SK-N-SH (cell line): Measurements from ENCODE around the gene PDK4. TPM values are rescaled to one million over a fixed set of nuclear protein-coding genes. Genes with fewer than 3 reads are reported as not detected.

ENCODE experiments used
- CTCF ChIA-PET: fragments of 300-600, 350-600 bp; formaldehyde crosslinking; extraction: SDS; loops from one replicate; lab custom pipeline; 2021; lab: Yijun Ruan, JAX
- POLR2A ChIA-PET: fragments of 350-600 bp; sonication (Branson Sonifier 250); formaldehyde crosslinking; extraction: SDS; loops from one replicate; lab custom pipeline; 2020; ENCODE audit warnings: antibody characterized with exemption, inconsistent platforms; lab: Yijun Ruan, JAX
- DNase-seq: peaks from one replicate; pipeline ENCODE4 v3.0.0; 2012
- H2AFZ ChIP-seq: fragments of 200-600 bp; sonication (generic); 2 replicates; pipeline ENCODE4 v1.8.1; 2016; ENCODE audit warnings: antibody characterized with exemption, mild to moderate bottlenecking, low read depth
- H3F3A ChIP-seq: fragments of 200-600 bp; sonication (generic); replicated peaks from 2 replicates; pipeline ENCODE3; 2016; ENCODE audit warnings: antibody characterized with exemption, mild to moderate bottlenecking; ENCODE audit not compliant: insufficient read depth
- H3K27ac ChIP-seq, 2 experiments: fragments of 200-500 bp in 1 of 2; fragments of 200-600 bp in 1 of 2; sonication (Bioruptor generic) in 1 of 2; sonication (generic), shearing (Covaris generic) in 1 of 2; 2 replicates each; pipeline versions ENCODE4 v1.5.1 to v1.6.1; 2014 to 2016; ENCODE audit warnings: low read depth in 2 of 2, inconsistent platforms in 1 of 2, low read length in 1 of 2, mild to moderate bottlenecking in 1 of 2, mixed read lengths in 1 of 2
- H3K27me3 ChIP-seq: fragments of 200-600 bp; sonication (generic), shearing (Covaris generic); 2 replicates; pipeline ENCODE4 v1.6.1; 2016; ENCODE audit warnings: mixed run types; ENCODE audit not compliant: insufficient read depth
- H3K36me3 ChIP-seq, 2 experiments: fragments of 200-500 bp in 1 of 2; fragments of 200-600 bp in 1 of 2; sonication (Bioruptor generic) in 1 of 2; sonication (generic) in 1 of 2; replicated peaks in 1 of 2; 2 replicates each; pipeline versions ENCODE3 to v1.5.1; 2014 to 2016; ENCODE audit warnings: low read length in 1 of 2, mild to moderate bottlenecking in 1 of 2; ENCODE audit not compliant: insufficient read depth in 2 of 2, control insufficient read depth in 1 of 2
- H3K4me1 ChIP-seq, 2 experiments: fragments of 200-500 bp in 1 of 2; fragments of 200-600 bp in 1 of 2; sonication (Bioruptor generic) in 1 of 2; sonication (generic), shearing (Covaris generic) in 1 of 2; 2 replicates each; pipeline versions ENCODE4 v1.5.1 to v1.6.1; 2014 to 2016; ENCODE audit warnings: low read depth in 1 of 2, low read length in 1 of 2, mixed run types in 1 of 2; ENCODE audit not compliant: insufficient read depth in 2 of 2, control insufficient read depth in 1 of 2
- H3K4me2 ChIP-seq: fragments of 200-600 bp; sonication (generic), shearing (Covaris generic); 2 replicates; pipeline ENCODE4 v1.6.1; 2017; ENCODE audit warnings: mixed run types
- H3K4me3 ChIP-seq, 2 experiments: fragments of 200-500 bp in 1 of 2; fragments of 200-600 bp in 1 of 2; sonication (Bioruptor generic) in 1 of 2; sonication (generic), shearing (Covaris generic) in 1 of 2; 2 replicates each; pipeline versions ENCODE4 v1.5.1 to v1.8.1; 2014 to 2016; ENCODE audit warnings: low read depth in 2 of 2, inconsistent platforms in 1 of 2, low read length in 1 of 2, mild to moderate bottlenecking in 1 of 2, mixed read lengths in 1 of 2, moderate library complexity in 1 of 2
- H3K79me2 ChIP-seq: fragments of 200-600 bp; sonication (generic); 2 replicates; pipeline ENCODE4 v1.8.1; 2017; ENCODE audit warnings: mild to moderate bottlenecking; ENCODE audit not compliant: insufficient read depth
- H3K9ac ChIP-seq: fragments of 200-600 bp; sonication (generic); 2 replicates; pipeline ENCODE4 v1.6.1; 2017; ENCODE audit warnings: mixed run types
- H3K9me2 ChIP-seq: fragments of 200-600 bp; sonication (generic); 2 replicates; pipeline ENCODE4 v1.6.1; 2017; ENCODE audit warnings: mixed run types
- H3K9me3 ChIP-seq: fragments of 200-600 bp; sonication (generic); 2 replicates; pipeline ENCODE4 v1.6.1; 2017; ENCODE audit warnings: mixed run types, mild to moderate bottlenecking, moderate library complexity
- H4K20me1 ChIP-seq: fragments of 200-600 bp; sonication (generic); 2 replicates; pipeline ENCODE4 v1.6.1; 2017; ENCODE audit warnings: mild to moderate bottlenecking, mixed run types; ENCODE audit not compliant: insufficient read depth
- ELF1 ChIP-seq: IDR thresholded peaks from 2 replicates; pipeline ENCODE4 v1.4.0; 2012
- EP300 ChIP-seq, 2 experiments: IDR thresholded peaks; 2 replicates each; pipeline versions ENCODE4 v1.4.0 to v1.6.1; 2012; ENCODE audit warnings: borderline replicate concordance in 1 of 2, low read depth in 1 of 2, low read length in 1 of 2
- EZH2phosphoT487 ChIP-seq: fragments of 200-600 bp; sonication (generic); IDR thresholded peaks from 2 replicates; pipeline ENCODE4 v1.6.1; 2017; ENCODE audit warnings: low read depth, mixed run types, mild to moderate bottlenecking, antibody characterized with exemption, moderate library complexity, borderline replicate concordance
- FOSL2 ChIP-seq: IDR thresholded peaks from 2 replicates; pipeline ENCODE4 v1.4.0; 2012; ENCODE audit warnings: low read depth, mild to moderate bottlenecking, moderate library complexity, borderline replicate concordance
- FOXM1 ChIP-seq: IDR thresholded peaks from 2 replicates; pipeline ENCODE4 v1.4.0; 2012; ENCODE audit warnings: low read depth, mild to moderate bottlenecking
- GABPA ChIP-seq: IDR thresholded peaks from 2 replicates; pipeline ENCODE4 v1.4.0; 2012; ENCODE audit warnings: low read depth, mild to moderate bottlenecking
- GATA2 ChIP-seq: sonication (generic); formaldehyde crosslinking; IDR thresholded peaks from 2 replicates; pipeline ENCODE4 v1.5.0; 2020; ENCODE audit warnings: mild to moderate bottlenecking, missing genetic modification reagents
- MXI1 ChIP-seq: IDR thresholded peaks from 2 replicates; pipeline ENCODE4 v1.6.1; 2012; ENCODE audit warnings: mild to moderate bottlenecking, low read depth, low read length, improper control_type of control experiment
- POLR2AphosphoS5 ChIP-seq: IDR thresholded peaks from 2 replicates; pipeline ENCODE4 v1.6.1; 2012; ENCODE audit warnings: low read depth, low read length
- RAD21 ChIP-seq: IDR thresholded peaks from 2 replicates; pipeline ENCODE4 v1.6.1; 2012; ENCODE audit warnings: mild to moderate bottlenecking, low read length
- SIN3A ChIP-seq: IDR thresholded peaks from 2 replicates; pipeline ENCODE4 v1.6.1; 2012; ENCODE audit warnings: low read depth, mild to moderate bottlenecking, low read length, moderate library complexity, borderline replicate concordance
- SMC3 ChIP-seq: IDR thresholded peaks from 2 replicates; pipeline ENCODE4 v1.6.1; 2012; ENCODE audit warnings: low read depth, low read length, improper control_type of control experiment
- TAF1 ChIP-seq: IDR thresholded peaks from 2 replicates; pipeline ENCODE4 v1.6.1; 2012; ENCODE audit warnings: low read depth, mild to moderate bottlenecking, low read length, moderate library complexity, borderline replicate concordance
- YY1 ChIP-seq: IDR thresholded peaks from 2 replicates; pipeline ENCODE4 v1.4.0; 2012; ENCODE audit warnings: low read depth, mild to moderate bottlenecking
- WGBS: methylation state at CpG from one replicate; pipeline ENCODE4 v1.1.6; 2017; ENCODE audit warnings: low lambda C conversion rate; 5-methylcytosine and 5-hydroxymethylcytosine counted together
- polyA plus RNA-seq, 3 experiments: library from polyadenylated mRNA; depleted of rRNA; stranded (reverse); fragments of >200 nt; gene quantifications; 2 replicates each; pipeline ENCODE4 v1.2.3, GENCODE V29; 2012
- TF ChIP-seq, protein P1 (sequence below): IDR thresholded peaks from 2 replicates; pipeline ENCODE4 v1.4.0; 2012; ENCODE audit warnings: low read depth
- TF ChIP-seq, protein P2 (sequence below): fragments of 200-600 bp; sonication (generic); IDR thresholded peaks from 2 replicates; pipeline ENCODE4 v1.6.1; 2017; ENCODE audit warnings: antibody characterized with exemption, mild to moderate bottlenecking, moderate library complexity
- TF ChIP-seq, protein P3 (sequence below): IDR thresholded peaks from 2 replicates; pipeline ENCODE4 v1.4.0; 2012; ENCODE audit warnings: low read depth, borderline replicate concordance

Gene PDK4
- polyA plus RNA-seq, 1 of the 3 experiments (the other 2 are of a cell fraction): 0.13 TPM

GRCh38 chr7:95578299-95578855, 17.9 kb downstream of the PDK4 start:
- WGBS: 2% methylated on average over 3 of the region's 3 CpGs
- TF ChIP-seq EZH2phosphoT487 (no peak), SIN3A (no peak), FOSL2 (no peak), ELF1 (no peak)
- TF ChIP-seq, protein P1, sequence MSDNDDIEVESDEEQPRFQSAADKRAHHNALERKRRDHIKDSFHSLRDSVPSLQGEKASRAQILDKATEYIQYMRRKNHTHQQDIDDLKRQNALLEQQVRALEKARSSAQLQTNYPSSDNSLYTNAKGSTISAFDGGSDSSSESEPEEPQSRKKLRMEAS: no peak
- Histone ChIP-seq H3K9ac (no peak overlapping the region), H4K20me1 (no peaks in the 10 kb centered on the region), H3K27ac (no peak overlapping the region), H2AFZ (no peak overlapping the region), H3K36me3 (no peaks in the 10 kb centered on the region), H3K79me2 (no peaks in the 10 kb centered on the region), H3K4me1 (no peaks in the 10 kb centered on the region), H3K9me3 (no peaks in the 10 kb centered on the region), H3K27me3 (peaks cover 31% of the 10 kb centered on the region; the same call in 1 of the 2 replicates), H3F3A (no peaks in the 10 kb centered on the region), H3K9me2 (no peaks in the 10 kb centered on the region), H3K4me2 (no peak overlapping the region), H3K4me3 (no peak overlapping the region)
- ChIA-PET POLR2A (no interaction called here), CTCF (interaction anchor here (1.3 to 1.9 kb wide), 2 partner anchors 67 to 112 kb away, joined by 3 to 6 read pairs; no protein-coding TSS in a partner anchor)
- DNase-seq: no peak

GRCh38 chr7:95577137-95577536, 19.2 kb downstream of the PDK4 start:
- Histone ChIP-seq H3K9me3 (no peaks in the 10 kb centered on the region), H3K79me2 (no peaks in the 10 kb centered on the region), H3K4me1 (no peaks in the 10 kb centered on the region), H3K9ac (no peak overlapping the region), H3F3A (no peaks in the 10 kb centered on the region), H3K27me3 (peaks cover 31% of the 10 kb centered on the region; the same call in 1 of the 2 replicates), H2AFZ (no peak overlapping the region), H3K36me3 (no peaks in the 10 kb centered on the region), H4K20me1 (no peaks in the 10 kb centered on the region), H3K4me3 (no peak overlapping the region), H3K27ac (no peak overlapping the region), H3K4me2 (no peak overlapping the region), H3K9me2 (no peaks in the 10 kb centered on the region)
- ChIA-PET POLR2A (no interaction called here), CTCF (interaction anchor here (1.1 to 1.5 kb wide), 3 partner anchors 22 to 113 kb away, joined by 3 to 5 read pairs (median 3); no protein-coding TSS in a partner anchor)
- DNase-seq: no peak
- WGBS: 19% methylated on average over 5 of the region's 5 CpGs
- TF ChIP-seq FOXM1: no peak
- TF ChIP-seq MXI1: no peak
- TF ChIP-seq POLR2AphosphoS5: no peak
- no peak for TF ChIP-seq GABPA
- no peak for TF ChIP-seq SMC3
- TF ChIP-seq, protein P1: no peak
- TF ChIP-seq, protein P2, sequence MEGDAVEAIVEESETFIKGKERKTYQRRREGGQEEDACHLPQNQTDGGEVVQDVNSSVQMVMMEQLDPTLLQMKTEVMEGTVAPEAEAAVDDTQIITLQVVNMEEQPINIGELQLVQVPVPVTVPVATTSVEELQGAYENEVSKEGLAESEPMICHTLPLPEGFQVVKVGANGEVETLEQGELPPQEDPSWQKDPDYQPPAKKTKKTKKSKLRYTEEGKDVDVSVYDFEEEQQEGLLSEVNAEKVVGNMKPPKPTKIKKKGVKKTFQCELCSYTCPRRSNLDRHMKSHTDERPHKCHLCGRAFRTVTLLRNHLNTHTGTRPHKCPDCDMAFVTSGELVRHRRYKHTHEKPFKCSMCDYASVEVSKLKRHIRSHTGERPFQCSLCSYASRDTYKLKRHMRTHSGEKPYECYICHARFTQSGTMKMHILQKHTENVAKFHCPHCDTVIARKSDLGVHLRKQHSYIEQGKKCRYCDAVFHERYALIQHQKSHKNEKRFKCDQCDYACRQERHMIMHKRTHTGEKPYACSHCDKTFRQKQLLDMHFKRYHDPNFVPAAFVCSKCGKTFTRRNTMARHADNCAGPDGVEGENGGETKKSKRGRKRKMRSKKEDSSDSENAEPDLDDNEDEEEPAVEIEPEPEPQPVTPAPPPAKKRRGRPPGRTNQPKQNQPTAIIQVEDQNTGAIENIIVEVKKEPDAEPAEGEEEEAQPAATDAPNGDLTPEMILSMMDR: no peak
- no peak for TF ChIP-seq FOSL2
- TF ChIP-seq, protein P3, sequence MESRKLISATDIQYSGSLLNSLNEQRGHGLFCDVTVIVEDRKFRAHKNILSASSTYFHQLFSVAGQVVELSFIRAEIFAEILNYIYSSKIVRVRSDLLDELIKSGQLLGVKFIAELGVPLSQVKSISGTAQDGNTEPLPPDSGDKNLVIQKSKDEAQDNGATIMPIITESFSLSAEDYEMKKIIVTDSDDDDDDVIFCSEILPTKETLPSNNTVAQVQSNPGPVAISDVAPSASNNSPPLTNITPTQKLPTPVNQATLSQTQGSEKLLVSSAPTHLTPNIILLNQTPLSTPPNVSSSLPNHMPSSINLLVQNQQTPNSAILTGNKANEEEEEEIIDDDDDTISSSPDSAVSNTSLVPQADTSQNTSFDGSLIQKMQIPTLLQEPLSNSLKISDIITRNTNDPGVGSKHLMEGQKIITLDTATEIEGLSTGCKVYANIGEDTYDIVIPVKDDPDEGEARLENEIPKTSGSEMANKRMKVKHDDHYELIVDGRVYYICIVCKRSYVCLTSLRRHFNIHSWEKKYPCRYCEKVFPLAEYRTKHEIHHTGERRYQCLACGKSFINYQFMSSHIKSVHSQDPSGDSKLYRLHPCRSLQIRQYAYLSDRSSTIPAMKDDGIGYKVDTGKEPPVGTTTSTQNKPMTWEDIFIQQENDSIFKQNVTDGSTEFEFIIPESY: no peak
- TF ChIP-seq TAF1: no peak
- no peak for TF ChIP-seq GATA2 (CRISPR knock-in tag)
- TF ChIP-seq EP300 (IDR thresholded peaks at IDR 0.05; ENCODE audit: borderline replicate concordance in 1 of 2, low read depth in 1 of 2, low read length in 1 of 2): no peak
- no peak for TF ChIP-seq RAD21
- TF ChIP-seq YY1: no peak
